Endothelial cell (in vitro differentiated cells): Measurements from ENCODE around the gene C7. TPM values are rescaled to one million over a fixed set of nuclear protein-coding genes. Genes with fewer than 3 reads are reported as not detected.
"Not testable (repeated sequence)": the region's sequence is repeated elsewhere in the genome, so short reads cannot be mapped to it uniquely, and the experiment has no call there.

Experiments
- DNase-seq: peaks from one replicate; pipeline ENCODE4 v3.0.0; 2021; ENCODE audit warnings: low spot score
- H3K27ac Mint-ChIP-seq: one replicate; pipeline ENCODE4 v1.8.0; 2021; ENCODE audit warnings: mixed read lengths, inconsistent platforms; ENCODE audit not compliant: unreplicated experiment
- H3K27me3 Mint-ChIP-seq: one replicate; pipeline ENCODE4 v1.8.0; 2021; ENCODE audit warnings: mild to moderate bottlenecking, moderate library complexity, mixed read lengths, inconsistent platforms; ENCODE audit not compliant: unreplicated experiment
- H3K36me3 Mint-ChIP-seq: one replicate; pipeline ENCODE4 v1.8.0; 2021; ENCODE audit warnings: mild to moderate bottlenecking, low read depth, mixed read lengths, inconsistent platforms; ENCODE audit not compliant: unreplicated experiment
- H3K4me1 Mint-ChIP-seq: one replicate; pipeline ENCODE4 v1.8.0; 2021; ENCODE audit warnings: mild to moderate bottlenecking, mixed read lengths, inconsistent platforms; ENCODE audit not compliant: unreplicated experiment
- H3K4me3 Mint-ChIP-seq: one replicate; pipeline ENCODE4 v1.8.0; 2021; ENCODE audit warnings: mild to moderate bottlenecking, mixed read lengths, inconsistent platforms; ENCODE audit not compliant: unreplicated experiment
- H3K9me3 Mint-ChIP-seq: one replicate; pipeline ENCODE4 v1.8.0; 2021; ENCODE audit warnings: mixed read lengths, inconsistent platforms; ENCODE audit not compliant: unreplicated experiment
- total RNA-seq: library from RNA; stranded (reverse); fragmentation: NEBNext Ultra II Directional; extraction: Animal tissue kit (Norgen Biotek cat#: 25700); gene quantifications from one replicate; pipeline ENCODE4 v1.2.1, GENCODE V29; 2021; ENCODE audit not compliant: unreplicated experiment
- TF ChIP-seq, protein P1 (sequence below): fragments of 200-600 bp; sonication (generic); IDR thresholded peaks from one replicate; pipeline ENCODE4 v1.5.0; 2021; ENCODE audit warnings: antibody characterized with exemption; ENCODE audit not compliant: unreplicated experiment

Gene C7
- total RNA-seq, 1 donor from 2014 or later, result 1.5 TPM

- no peaks in the 10 kb centered on the region for H3K4me1 Mint-ChIP-seq
- no peaks in the 10 kb centered on the region for H3K36me3 Mint-ChIP-seq
- no peak overlapping the region for H3K27ac Mint-ChIP-seq
- peaks cover 1% of the 10 kb centered on the region for H3K27me3 Mint-ChIP-seq
- TF ChIP-seq, protein P1, sequence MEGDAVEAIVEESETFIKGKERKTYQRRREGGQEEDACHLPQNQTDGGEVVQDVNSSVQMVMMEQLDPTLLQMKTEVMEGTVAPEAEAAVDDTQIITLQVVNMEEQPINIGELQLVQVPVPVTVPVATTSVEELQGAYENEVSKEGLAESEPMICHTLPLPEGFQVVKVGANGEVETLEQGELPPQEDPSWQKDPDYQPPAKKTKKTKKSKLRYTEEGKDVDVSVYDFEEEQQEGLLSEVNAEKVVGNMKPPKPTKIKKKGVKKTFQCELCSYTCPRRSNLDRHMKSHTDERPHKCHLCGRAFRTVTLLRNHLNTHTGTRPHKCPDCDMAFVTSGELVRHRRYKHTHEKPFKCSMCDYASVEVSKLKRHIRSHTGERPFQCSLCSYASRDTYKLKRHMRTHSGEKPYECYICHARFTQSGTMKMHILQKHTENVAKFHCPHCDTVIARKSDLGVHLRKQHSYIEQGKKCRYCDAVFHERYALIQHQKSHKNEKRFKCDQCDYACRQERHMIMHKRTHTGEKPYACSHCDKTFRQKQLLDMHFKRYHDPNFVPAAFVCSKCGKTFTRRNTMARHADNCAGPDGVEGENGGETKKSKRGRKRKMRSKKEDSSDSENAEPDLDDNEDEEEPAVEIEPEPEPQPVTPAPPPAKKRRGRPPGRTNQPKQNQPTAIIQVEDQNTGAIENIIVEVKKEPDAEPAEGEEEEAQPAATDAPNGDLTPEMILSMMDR, result no peak
- no peaks in the 10 kb centered on the region for H3K9me3 Mint-ChIP-seq
- H3K4me3 Mint-ChIP-seq, result no peak overlapping the region
- no peak for DNase-seq
Observed at GRCh38 chr5:40871177-40871576, 38.1 kb upstream of the C7 start.

DNA sequence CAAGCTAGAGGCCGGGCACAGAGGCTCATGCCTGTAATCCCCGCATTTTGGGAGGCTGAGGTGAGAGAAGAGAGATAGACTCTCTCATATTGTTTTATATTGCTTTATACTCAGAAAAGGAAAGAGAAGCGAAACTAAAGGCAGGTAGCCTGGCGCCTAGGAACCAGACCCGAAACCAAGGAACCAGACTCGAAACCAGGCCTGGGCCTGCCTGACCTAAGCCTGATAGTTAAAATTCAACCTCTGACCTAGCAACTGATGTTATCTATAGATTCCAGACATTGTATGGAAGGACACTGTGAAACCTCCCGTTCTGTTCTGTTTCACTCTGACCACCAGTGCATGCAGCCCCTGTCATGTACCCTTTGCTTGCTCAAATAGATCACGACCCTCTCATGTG, 37.0 kb upstream of the C7 start:
- H3K27ac Mint-ChIP-seq, H3K36me3 Mint-ChIP-seq, H3K4me1 Mint-ChIP-seq, H3K9me3 Mint-ChIP-seq, H3K4me3 Mint-ChIP-seq, DNase-seq, H3K27me3 Mint-ChIP-seq: not testable (repeated sequence)

DNA sequence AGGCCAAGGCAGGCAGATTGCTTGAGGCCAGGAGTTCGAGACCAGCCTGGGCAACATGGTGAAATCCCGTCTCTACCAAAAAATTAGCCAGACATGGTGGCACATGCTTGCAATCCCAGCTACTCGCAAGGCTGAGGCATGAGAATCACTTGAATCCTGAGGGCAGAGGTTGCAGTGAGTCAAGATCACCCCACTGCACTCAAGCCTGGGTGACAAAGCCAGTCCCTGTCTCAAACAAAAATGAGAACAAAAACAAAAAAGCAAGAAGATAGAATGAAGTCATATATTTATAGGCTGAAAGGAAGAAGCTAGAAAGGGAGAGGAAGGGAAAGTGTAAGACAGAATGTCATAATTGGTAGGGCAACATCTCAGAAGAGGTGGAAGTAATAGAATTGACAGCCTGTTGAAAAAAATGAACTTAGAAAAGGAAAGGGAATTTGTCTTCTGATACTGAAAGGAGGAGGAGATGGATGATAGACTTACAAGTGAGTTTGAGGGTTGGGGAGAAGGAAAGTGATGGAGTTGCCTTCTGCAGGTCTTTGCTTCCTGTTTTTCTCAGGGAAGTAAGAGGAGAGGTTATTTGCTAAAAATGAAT, 35.9 kb upstream of the C7 start:
- DNase-seq, result no peak
- H3K9me3 Mint-ChIP-seq, result peaks cover 5% of the 10 kb centered on the region

DNA sequence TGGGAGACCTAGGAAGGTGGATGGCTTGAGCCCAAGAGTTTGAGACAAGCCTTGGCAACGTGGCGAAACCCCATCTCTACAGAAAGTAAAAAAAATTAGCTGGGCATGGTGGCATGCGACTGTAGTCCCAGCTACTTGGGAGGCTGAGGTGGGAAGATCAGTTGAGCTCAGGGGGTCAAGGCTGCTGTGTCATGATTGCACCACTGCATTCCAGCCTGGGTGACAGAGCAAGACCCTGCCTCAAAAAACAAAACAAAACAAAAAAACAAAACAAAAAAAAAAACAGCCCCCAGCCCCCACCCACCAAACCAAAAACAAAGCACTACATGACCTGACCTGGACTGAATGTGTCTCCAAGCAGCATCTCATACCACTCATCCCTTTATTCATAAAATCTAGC, 33.3 kb upstream of the C7 start:
- Mint-ChIP-seq H3K4me3 (no peak overlapping the region), H3K4me1 (no peaks in the 10 kb centered on the region), H3K9me3 (peaks cover 5% of the 10 kb centered on the region), H3K27me3 (peaks cover 1% of the 10 kb centered on the region), H3K27ac (no peak overlapping the region), H3K36me3 (no peaks in the 10 kb centered on the region)
- TF ChIP-seq, protein P1, result no peak
- DNase-seq, result no peak

More for the DNA sequence above, 35.9 kb upstream of the C7 start:
- peaks cover 1% of the 10 kb centered on the region for H3K27me3 Mint-ChIP-seq
- H3K36me3 Mint-ChIP-seq, result no peaks in the 10 kb centered on the region
- no peaks in the 10 kb centered on the region for H3K4me1 Mint-ChIP-seq
- TF ChIP-seq, protein P1, result no peak
- H3K4me3 Mint-ChIP-seq, result no peak overlapping the region
- H3K27ac Mint-ChIP-seq, result no peak overlapping the region

- no peak for DNase-seq
- no peaks in the 10 kb centered on the region for H3K36me3 Mint-ChIP-seq
Observed at GRCh38 chr5:40877371-40877988, 31.8 kb upstream of the C7 start.

More at GRCh38 chr5:40877371-40877988, 31.8 kb upstream of the C7 start:
- no peaks in the 10 kb centered on the region for H3K4me1 Mint-ChIP-seq
- peak overlapping the region; percentile 16 for H3K4me3 Mint-ChIP-seq
- peaks cover 1% of the 10 kb centered on the region for H3K27me3 Mint-ChIP-seq
- TF ChIP-seq, protein P1, result no peak
- peaks cover 10% of the 10 kb centered on the region for H3K9me3 Mint-ChIP-seq
- no peak overlapping the region for H3K27ac Mint-ChIP-seq
